Endothelial cell (in vitro differentiated cells): ENCODE measurements around the gene CENPV. TPM values are rescaled to one million over a fixed set of nuclear protein-coding genes. Genes with fewer than 3 reads are reported as not detected.

Experiments
- DNase-seq: peaks from one replicate; pipeline ENCODE4 v3.0.0; 2021; ENCODE audit warnings: low spot score
- H3K27ac Mint-ChIP-seq: one replicate; pipeline ENCODE4 v1.8.0; 2021; ENCODE audit warnings: mixed read lengths, inconsistent platforms; ENCODE audit not compliant: unreplicated experiment
- H3K27me3 Mint-ChIP-seq: one replicate; pipeline ENCODE4 v1.8.0; 2021; ENCODE audit warnings: mild to moderate bottlenecking, moderate library complexity, mixed read lengths, inconsistent platforms; ENCODE audit not compliant: unreplicated experiment
- H3K36me3 Mint-ChIP-seq: one replicate; pipeline ENCODE4 v1.8.0; 2021; ENCODE audit warnings: mild to moderate bottlenecking, low read depth, mixed read lengths, inconsistent platforms; ENCODE audit not compliant: unreplicated experiment
- H3K4me1 Mint-ChIP-seq: one replicate; pipeline ENCODE4 v1.8.0; 2021; ENCODE audit warnings: mild to moderate bottlenecking, mixed read lengths, inconsistent platforms; ENCODE audit not compliant: unreplicated experiment
- H3K4me3 Mint-ChIP-seq: one replicate; pipeline ENCODE4 v1.8.0; 2021; ENCODE audit warnings: mild to moderate bottlenecking, mixed read lengths, inconsistent platforms; ENCODE audit not compliant: unreplicated experiment
- H3K9me3 Mint-ChIP-seq: one replicate; pipeline ENCODE4 v1.8.0; 2021; ENCODE audit warnings: mixed read lengths, inconsistent platforms; ENCODE audit not compliant: unreplicated experiment
- total RNA-seq: library from RNA; stranded (reverse); fragmentation: NEBNext Ultra II Directional; extraction: Animal tissue kit (Norgen Biotek cat#: 25700); gene quantifications from one replicate; pipeline ENCODE4 v1.2.1, GENCODE V29; 2021; ENCODE audit not compliant: unreplicated experiment
- TF ChIP-seq, protein P1 (sequence below): fragments of 200-600 bp; sonication (generic); IDR thresholded peaks from one replicate; pipeline ENCODE4 v1.5.0; 2021; ENCODE audit warnings: antibody characterized with exemption; ENCODE audit not compliant: unreplicated experiment

Gene CENPV
- total RNA-seq, 1 donor from 2014 or later: 11.4 TPM

DNA sequence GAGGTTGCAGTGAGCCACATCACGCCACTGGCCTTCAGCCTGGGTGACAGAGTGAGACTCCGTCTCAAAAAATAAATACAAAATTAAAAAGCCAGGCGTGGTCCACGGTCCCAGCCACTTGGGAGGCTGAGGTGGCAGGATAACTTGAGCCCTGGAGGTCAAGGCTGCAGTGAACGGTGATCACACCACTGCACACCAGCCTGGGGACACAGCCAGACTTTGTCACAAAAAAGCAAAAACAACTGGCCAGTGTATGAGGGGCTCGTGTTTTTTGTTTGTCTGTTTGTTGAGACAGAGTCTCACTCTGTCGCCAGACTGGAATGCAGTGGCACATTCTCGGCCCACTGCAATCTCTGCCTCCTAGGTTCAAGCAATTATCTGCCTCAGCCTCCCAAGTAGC is 26.4 kb upstream of the CENPV start:
- H3K4me3 Mint-ChIP-seq: no peak overlapping the region
- peaks cover 26% of the 10 kb centered on the region for H3K36me3 Mint-ChIP-seq
- no peaks in the 10 kb centered on the region for H3K9me3 Mint-ChIP-seq
- H3K4me1 Mint-ChIP-seq: peaks cover 33% of the 10 kb centered on the region
- TF ChIP-seq, protein P1, sequence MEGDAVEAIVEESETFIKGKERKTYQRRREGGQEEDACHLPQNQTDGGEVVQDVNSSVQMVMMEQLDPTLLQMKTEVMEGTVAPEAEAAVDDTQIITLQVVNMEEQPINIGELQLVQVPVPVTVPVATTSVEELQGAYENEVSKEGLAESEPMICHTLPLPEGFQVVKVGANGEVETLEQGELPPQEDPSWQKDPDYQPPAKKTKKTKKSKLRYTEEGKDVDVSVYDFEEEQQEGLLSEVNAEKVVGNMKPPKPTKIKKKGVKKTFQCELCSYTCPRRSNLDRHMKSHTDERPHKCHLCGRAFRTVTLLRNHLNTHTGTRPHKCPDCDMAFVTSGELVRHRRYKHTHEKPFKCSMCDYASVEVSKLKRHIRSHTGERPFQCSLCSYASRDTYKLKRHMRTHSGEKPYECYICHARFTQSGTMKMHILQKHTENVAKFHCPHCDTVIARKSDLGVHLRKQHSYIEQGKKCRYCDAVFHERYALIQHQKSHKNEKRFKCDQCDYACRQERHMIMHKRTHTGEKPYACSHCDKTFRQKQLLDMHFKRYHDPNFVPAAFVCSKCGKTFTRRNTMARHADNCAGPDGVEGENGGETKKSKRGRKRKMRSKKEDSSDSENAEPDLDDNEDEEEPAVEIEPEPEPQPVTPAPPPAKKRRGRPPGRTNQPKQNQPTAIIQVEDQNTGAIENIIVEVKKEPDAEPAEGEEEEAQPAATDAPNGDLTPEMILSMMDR: no peak
- H3K27me3 Mint-ChIP-seq: peaks cover 16% of the 10 kb centered on the region
- no peak overlapping the region for H3K27ac Mint-ChIP-seq
- no peak for DNase-seq

DNA sequence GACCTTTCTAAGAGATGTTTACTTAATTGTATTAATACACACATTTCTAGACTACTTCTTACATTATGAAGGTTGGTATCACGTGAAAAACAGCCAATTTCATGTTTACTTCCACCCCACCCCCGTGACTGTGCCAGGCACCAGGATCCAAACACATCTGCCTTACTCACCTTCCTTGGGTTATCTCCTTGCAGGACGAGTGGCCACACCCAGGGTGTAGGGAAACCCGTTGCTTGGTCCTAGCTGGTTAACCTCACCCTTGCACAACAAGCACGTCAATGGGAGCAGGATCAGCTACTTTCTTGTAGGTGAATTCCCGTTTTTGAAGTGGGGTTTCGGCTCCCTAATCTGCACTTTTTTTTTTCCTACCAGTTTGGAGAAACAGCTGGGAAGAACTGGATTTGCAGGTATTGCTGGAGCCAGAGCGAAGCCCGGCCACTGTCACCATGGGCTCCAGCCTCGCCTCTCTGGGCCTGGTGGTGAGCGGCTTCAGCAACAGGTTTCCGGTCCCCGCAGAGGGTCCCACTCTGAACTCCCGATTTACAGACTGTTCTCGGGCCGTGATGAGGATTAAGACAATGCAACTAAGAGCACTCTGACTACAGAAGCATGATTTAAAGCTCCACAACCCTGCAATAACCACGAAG is 25.5 kb upstream of the CENPV start:
- Mint-ChIP-seq H3K27me3 (peaks cover 13% of the 10 kb centered on the region), H3K9me3 (no peaks in the 10 kb centered on the region), H3K4me3 (no peak overlapping the region), H3K4me1 (peaks cover 24% of the 10 kb centered on the region), H3K36me3 (peaks cover 26% of the 10 kb centered on the region), H3K27ac (peak overlapping the region; percentile 8)
- no peak for DNase-seq
- TF ChIP-seq, protein P1: no peak

DNA sequence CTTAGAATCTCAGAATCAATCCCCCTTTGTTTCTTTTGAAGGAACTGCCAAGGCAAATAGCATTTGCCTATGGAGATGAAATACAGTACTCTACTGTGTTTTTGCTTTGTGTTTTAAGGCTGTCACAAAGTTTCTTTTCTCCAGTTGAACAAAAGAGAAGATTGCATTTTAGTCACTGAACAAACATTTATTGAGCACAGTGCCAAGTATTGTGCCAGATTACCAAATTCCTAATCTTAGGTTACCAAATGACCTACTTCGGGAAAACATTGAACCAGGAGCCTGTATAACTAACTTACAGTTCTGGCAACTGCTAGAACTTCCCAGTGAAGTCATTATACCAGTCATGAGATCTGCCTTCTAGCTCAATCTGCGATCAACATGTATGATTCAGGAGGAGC is 24.7 kb upstream of the CENPV start:
- H3K4me3 Mint-ChIP-seq: no peak overlapping the region
- peaks cover 13% of the 10 kb centered on the region for H3K27me3 Mint-ChIP-seq
- no peaks in the 10 kb centered on the region for H3K9me3 Mint-ChIP-seq
- TF ChIP-seq, protein P1: no peak
- no peak for DNase-seq
- H3K4me1 Mint-ChIP-seq: peaks cover 19% of the 10 kb centered on the region
- peaks cover 20% of the 10 kb centered on the region for H3K36me3 Mint-ChIP-seq
- no peak overlapping the region for H3K27ac Mint-ChIP-seq

DNA sequence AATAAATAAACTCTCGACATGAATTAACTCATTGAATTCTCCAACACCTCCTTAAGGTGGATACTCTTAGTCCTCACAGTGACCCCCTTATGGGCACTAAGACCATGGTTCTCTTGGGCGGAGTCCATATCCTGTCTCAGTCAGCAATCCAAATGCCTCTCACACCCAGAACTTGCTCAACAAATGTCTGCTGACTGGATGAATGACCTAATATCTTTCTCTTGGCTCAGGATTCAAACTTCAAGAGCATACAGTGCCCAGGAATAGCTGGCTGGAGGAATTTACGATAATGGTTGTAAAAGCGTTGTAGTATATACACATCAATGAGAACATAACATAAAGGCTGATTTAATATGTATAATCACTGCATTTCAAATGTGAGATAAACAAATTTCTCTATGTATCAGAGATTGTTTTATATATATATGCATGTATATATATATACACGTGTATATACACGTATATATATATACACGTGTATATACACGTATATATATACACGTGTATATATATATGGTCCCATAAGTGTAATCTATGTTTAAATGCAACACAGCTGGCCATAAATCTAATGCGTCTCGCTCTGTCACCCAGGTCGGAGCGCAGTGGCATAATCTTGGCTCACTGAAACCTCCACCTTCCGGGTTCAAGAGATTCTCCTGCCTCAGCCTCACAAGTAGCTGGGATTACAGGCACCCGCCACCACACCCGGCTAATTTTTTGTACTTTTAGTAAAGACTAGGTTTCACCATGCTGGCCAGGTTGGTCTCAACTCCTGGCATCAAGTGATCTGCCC is 21.1 kb upstream of the CENPV start:
- H3K4me1 Mint-ChIP-seq: peaks cover 3% of the 10 kb centered on the region
- H3K9me3 Mint-ChIP-seq: no peaks in the 10 kb centered on the region
- no peak for DNase-seq
- H3K27me3 Mint-ChIP-seq: peaks cover 1% of the 10 kb centered on the region
- no peaks in the 10 kb centered on the region for H3K36me3 Mint-ChIP-seq
- no peak overlapping the region for H3K27ac Mint-ChIP-seq
- TF ChIP-seq, protein P1: no peak
- no peak overlapping the region for H3K4me3 Mint-ChIP-seq

DNA sequence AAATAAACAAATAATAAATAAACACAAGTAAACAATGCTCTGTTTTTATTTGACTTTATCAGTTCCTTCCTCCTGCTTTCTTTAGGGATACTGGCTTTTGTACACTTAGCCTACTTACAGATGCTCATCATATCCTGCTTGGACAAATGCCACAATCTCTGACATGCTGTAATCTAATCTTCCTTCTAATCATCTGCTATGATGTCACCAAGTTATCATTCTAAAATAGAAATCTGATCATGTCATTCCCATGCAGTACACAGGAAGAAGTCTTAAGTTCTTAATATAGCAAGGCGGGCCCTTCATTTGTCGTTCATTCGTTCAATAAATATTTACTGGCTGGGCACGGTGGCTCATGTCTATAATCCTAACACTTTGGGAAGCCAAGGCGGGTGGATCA is 18.5 kb upstream of the CENPV start:
- no peak for DNase-seq
- TF ChIP-seq, protein P1: no peak
- no peaks in the 10 kb centered on the region for H3K9me3 Mint-ChIP-seq

More for the DNA sequence above, 18.5 kb upstream of the CENPV start:
- Mint-ChIP-seq H3K27ac (no peak overlapping the region), H3K4me3 (no peak overlapping the region), H3K27me3 (peaks cover 1% of the 10 kb centered on the region), H3K4me1 (peaks cover 3% of the 10 kb centered on the region), H3K36me3 (no peaks in the 10 kb centered on the region)
